RPMI8226 (cell line): ENCODE results near the gene ANKRD36C.
"Not testable (repeated sequence)": the region's sequence is repeated elsewhere in the genome, so short reads cannot be mapped to it uniquely, and the experiment has no call there.

Experiments
- DNase-seq: peaks from one replicate; pipeline ENCODE4 v3.0.0-alpha.2; 2015

ANKRD36C gene

DNA sequence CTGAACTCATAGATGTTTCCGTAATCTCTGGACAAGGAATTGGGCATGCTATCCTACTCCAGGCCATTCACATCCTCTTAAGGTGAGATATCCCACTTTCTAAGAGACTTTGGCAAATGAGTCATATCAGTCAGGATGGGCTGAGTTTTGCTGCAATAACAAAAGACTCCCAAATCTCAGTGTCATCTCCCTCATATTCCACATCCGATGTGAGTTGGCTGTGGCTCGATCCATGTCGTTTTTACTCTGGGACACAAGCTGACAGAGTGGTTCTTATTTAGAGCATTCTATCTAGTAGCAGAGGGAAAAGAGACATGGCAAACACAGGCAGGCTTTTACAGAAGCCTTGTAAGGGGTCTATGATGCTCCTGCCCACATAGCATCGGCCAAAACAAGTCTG, 14.6 kb upstream of the ANKRD36C start:
- not testable (repeated sequence) for DNase-seq

DNA sequence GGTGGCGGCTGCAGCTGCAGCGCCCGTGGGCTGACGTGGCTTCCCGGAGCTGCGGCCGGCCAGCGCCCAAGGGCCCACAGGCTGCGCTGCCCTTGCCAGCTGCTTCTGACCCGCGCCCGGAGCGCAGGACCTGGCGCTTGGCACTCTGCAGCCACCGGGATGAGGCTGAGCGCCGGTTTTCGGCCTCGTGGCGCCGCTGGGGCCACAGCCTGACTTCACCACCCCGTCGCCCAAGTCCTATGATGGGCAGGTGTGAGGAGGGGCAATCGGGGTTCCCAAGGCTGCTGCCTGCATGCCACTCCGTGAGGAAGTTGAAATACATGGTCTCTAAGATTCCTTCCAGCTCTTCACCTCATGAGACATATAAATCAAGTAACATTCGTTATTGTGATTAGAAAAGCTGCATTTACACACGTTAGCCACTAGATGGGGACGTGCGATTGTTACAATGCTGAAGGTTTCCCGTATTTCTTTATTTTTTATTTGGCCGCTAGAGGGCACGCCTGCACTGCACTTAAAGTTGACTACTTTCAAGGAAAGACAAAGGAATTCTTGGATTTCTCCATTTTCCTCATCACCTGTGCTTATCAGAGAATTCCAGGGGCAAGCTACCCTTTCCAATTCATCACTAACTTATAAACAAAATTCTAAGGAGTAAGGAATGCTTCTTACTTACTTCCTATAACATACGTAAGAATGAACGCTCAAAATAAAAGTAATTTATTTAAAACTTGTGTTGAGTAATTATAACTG, 1.1 kb upstream of the ANKRD36C start:
- peak; percentile 39 for DNase-seq

DNA sequence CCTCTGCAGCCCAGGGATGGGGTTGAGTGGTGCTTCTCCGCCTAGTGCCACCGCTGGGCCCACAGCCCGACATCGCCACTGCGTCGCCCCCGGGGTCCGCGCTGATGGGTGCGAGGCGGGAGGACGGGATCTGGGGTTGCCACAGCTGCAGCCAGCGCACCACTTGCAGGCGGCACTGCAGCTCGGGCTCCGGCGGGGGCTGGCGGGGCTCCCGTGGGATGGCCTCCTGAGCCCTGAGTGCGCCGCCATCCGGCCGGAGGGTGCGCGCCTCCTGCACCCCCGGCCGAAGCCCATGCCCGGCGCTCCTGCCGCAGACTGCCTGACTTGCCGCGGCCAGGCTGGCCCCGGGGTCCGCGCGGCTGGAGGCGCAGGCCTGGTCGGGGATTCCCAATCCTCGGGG, 478 bp upstream of the ANKRD36C start:
- DNase-seq: not testable (repeated sequence)

DNA sequence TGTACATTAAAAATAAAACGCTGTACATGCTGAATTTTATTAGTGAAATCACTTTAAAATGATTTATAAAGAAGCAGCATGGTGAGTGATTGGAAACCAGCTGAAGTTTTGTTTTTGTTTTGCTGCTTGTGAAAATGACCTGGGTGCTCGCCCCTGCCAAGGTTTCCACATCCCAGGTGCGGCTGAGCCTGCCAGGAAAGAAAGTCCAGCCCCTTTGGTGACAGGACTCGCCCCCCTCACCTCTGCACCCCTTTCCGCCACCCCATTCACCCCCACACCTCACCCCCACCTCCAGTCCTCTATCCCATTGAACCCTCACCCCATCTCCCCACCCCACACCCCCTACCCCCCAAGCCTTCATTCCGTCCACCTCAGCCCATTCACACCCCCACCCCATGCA, 740 bp downstream of the ANKRD36C start:
- peak; percentile 33 for DNase-seq

- DNase-seq: not testable (repeated sequence)
Observed at GRCh38 chr2:95951662-95952061, 40.0 kb downstream of the ANKRD36C start.

- DNase-seq: not testable (repeated sequence)
Observed at GRCh38 chr2:95948039-95948438, 43.6 kb downstream of the ANKRD36C start.

GRCh38 chr2:95939947-95940346, 51.7 kb downstream of the ANKRD36C start:
- DNase-seq: not testable (repeated sequence)

DNA sequence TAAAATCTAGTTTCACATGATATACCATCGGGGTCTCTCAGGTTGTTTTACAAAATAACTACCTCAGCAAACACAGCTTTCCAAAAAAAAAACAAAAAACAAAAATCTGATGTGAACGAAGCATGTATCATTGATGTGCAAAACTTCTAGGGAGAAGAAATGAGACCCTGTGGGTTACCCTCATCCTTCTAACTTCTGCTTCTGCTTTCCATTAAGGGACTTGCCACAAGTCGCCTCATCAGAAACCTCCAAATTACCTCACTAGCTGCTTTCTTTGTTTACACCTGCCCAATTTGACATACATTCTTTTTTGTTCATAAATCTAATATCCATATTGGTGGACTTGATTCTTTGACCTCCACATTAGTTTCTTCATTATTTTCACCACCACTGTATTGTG, 60.9 kb downstream of the ANKRD36C start:
- DNase-seq: not testable (repeated sequence)

DNA sequence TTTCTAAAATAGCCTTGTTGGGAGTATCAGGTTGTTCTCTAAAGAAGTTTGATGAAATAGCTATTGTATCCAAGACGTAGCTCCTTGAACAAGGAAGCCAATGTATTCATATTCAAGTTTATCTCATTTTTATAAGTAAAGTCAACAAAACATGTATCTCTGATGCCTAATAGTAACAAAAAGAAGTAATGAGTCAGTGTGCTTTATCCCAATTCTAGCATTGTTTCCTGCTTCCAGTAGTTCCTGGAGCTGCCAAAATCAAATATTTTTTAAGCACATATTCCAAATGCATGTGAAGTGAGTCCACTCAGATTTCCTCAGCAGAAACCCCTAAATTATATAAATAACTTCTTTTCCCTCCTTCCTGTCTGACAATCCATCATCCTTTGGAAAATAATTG, 74.6 kb downstream of the ANKRD36C start:
- not testable (repeated sequence) for DNase-seq

DNA sequence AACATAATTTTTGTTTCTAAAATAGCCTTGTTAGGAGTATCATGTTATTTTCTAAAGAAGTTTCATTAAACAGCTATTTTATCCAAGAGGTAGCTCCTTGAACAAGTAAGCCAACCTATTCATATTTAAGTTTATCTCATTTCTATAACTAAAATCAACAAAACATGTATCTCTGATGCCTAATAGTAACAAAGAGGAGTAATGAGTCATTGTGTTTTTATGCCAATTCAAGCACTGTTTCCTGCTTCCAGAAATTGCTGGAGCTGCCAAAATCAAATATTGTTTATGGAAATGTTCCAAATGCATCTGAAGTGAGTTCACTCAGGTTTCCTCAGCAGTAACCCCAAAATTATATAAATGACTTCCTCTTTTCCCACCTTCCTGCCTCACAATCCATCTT, 76.5 kb downstream of the ANKRD36C start:
- not testable (repeated sequence) for DNase-seq

DNA sequence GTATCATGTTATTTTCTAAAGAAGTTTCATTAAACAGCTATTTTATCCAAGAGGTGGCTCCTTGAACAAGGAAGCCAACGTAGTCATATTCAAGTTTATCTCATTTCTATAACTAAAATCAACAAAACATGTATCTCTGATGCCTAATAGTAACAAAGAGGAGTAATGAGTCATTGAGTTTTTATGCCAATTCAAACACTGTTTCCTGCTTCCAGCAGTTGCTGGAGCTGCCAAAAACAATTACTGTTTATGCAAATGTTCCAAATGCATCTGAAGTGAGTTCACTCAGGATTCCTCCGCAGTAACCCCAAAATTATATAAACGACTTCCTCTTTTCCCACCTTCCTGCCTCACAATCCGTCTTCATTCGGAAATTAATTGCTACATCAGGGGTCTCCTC, 80.2 kb downstream of the ANKRD36C start:
- not testable (repeated sequence) for DNase-seq

DNA sequence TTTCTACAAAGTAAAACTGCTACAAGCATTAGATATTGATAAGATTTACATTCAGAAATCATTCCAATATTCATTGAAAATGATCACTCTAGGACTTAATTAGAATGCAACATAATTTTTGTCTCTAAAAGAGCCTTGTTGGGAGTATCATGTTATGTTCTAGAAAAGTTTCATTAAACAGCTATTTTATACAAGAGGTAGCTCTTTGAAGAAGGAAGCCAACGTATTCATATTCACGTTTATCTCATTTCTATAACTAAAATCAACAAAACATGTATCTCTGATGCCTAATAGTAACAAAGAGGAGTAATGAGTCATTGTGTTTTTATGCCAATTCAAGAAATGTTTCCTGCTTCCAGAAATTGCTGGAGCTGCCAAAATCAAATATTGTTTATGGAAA, 97.2 kb downstream of the ANKRD36C start:
- DNase-seq: not testable (repeated sequence)

DNA sequence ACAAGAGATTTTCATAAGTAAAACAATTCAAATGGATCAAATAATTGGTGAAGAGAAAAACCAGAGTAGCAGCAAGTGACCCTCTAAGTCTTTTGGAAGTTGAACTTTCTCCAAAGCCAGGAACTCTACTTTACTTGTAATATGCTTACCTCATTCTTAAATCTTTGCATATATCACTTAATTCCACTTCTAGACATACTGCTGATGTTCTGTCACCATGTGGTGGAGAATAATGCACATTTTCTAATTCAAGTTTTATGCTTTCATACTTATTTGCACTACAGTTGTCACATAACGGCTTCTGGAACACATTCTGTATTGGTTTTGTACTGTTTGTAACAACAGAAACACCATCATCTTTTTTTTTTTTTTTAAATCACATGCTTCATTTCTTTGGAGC, 123.7 kb downstream of the ANKRD36C start:
- not testable (repeated sequence) for DNase-seq

DNA sequence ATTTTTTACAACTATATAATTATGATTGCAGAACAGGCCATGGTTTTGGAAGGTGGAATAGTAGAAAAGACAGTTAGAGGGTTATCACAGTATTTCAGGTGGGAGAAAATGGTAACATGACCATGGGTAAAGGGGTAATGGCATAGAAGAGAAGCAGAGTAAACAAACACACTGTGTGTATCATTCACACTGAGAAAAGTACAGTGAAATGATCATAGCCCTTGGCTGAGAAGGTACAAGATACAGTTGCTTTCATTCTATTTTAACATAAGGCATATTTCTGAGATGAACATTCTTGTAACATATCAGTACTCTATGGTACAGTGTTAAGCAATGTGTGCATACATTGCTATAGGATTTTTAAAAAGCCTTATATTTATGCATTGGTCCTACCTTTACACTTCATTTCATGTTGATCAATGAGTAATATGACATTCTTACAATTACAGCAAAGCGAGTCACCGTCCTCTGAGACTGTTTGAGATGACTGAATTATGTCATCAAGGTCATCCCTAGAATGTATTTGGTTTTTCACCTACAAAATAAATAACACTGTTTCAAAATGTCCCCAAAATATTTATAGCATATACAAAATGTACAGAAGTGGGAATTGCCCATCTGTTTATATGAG, 124.5 kb downstream of the ANKRD36C start:
- DNase-seq: not testable (repeated sequence)

- DNase-seq: not testable (repeated sequence)
Observed at GRCh38 chr2:95862121-95862520, 129.5 kb downstream of the ANKRD36C start.

DNA sequence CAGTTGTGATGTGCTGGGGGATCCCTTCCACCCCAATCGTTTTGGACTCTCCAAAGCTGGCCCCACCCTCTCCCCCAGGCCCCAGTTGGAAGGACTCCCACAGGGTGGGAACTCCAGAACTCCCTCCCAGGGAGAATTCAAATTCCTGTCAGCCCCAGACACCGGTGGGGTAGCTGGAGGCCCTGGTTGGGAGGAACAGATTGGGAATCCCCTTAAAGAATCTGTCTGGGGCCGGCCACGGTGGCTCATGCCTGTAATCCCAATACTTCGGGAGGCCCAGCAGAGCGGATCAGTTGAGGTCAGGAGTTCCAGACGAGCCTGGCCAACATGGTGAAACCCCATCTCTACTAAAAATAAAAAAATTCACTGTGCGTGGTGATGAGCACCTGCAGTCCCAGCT, 155.5 kb downstream of the ANKRD36C start:
- no peak for DNase-seq

DNA sequence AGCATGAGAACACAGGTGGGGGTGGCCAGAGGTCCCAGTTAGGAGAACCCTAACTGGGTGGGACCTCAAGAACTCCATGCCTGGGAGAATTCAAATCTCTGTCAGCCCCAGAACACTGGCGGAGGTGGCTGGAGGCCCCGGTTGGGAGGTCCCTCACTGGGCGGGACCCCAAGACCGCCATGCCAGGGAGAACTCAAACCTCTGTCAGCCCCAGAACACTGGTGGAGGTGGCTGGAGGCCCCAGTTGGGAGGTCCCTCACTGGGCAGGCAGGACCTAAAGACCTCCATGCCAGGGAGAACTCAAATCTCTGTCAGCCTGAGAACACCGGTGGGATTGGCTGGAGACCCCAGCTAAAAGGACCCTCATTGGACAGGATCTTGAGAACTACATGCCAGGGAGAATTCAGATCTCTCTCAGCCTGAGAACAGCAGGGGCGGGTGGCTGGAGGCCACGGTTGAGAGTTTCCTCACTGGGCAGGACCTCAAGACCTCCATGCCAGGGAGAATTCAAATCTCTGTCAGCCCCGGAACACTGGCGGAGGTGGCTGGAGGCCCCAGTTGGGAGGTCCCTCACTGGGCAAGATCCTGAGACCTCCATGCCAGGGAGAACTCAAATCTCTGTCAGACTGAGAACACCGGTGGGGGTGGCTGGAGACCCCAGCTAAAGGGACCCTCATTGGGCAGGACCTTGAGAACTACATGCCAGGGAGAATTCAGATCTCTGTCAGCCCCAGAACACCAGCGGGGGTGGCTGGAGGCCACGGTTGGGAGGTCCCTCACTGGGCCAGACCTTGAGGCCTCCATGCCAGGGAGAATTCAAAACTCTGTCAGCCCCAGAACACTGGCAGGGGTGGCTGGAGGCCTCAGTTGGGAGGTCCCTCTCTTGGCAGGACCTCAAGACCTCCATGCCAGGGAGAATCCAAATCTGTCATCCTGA, 157.3 kb downstream of the ANKRD36C start:
- DNase-seq: not testable (repeated sequence)

DNA sequence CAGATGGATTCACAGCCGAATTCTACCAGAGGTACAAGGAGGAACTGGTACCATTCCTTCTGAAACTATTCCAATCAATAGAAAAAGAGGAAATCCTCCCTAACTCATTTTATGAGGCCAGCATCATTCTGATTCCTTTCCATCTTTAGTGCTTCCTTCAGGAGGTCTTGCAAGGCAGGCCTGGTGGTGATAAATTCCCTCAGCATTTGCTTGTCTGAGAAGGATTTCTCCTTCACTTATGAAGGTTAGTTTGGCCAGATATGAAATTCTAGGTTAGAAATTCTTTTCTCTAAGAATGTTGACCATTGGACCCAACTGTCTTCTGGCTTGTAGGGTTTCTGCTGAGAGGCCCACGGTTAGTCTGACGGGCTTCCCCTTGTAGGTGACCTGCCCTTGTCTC, 167.4 kb downstream of the ANKRD36C start:
- not testable (repeated sequence) for DNase-seq

- not testable (repeated sequence) for DNase-seq
Observed at GRCh38 chr2:95817521-95817920, 174.1 kb downstream of the ANKRD36C start.

DNA sequence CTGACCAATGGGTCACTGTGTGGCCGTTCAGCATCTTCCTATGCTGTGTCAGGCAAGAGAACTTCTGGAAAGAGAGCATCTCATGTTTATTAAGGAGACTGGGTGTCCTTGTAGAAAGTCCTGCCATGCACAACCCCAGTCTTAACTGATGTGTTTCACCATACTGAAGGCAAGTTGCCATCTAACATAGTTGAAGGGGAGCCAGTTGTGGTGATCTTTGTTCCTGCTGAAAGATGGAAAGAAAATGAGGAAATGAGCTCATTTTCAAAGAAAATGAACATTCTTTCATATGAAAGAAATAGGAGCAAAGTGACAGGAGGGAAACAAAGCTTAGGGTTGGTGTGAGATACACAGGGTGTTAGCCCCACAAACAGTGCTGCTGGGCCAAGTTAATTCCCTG, 178.3 kb downstream of the ANKRD36C start:
- not testable (repeated sequence) for DNase-seq

DNA sequence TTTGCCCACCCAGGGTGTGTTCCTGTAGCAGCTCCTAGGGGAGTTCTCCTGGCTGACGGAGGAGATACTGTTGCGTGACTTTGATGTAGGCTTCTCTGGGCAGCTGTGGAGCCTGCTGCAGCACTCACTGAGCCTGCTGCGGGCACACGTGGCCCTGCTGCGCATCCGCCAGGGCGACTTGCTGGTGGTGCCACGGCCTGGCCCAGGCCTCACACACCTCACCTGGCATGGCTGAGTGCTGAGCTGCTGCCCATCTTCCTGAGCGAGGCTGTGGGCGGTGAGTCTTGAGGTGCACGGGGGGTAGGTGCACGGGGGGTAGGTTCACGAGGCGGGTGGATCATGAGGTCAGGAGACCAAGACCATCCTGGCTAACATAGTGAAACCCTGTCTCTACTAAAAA, 191.7 kb downstream of the ANKRD36C start:
- DNase-seq: no peak

GRCh38 chr2:95799147-95799889, 192.3 kb downstream of the ANKRD36C start:
- DNase-seq: not testable (repeated sequence)
